ENCODE data around the gene AASDHPPT. TPM values are rescaled to one million over a fixed set of nuclear protein-coding genes. Genes with fewer than 3 reads are reported as not detected.

The AASDHPPT gene
- total and polyA plus RNA-seq, 9 of the 15 experiments (the other 6 are each of a cell fraction or from before 2014, with no cell fraction given): 48.7 to 115 (median 69.0) TPM

- TF ChIP-seq CSDE1 (IDR thresholded peaks at IDR 0.05): no peak
- no peak for TF ChIP-seq CREBBP (IDR thresholded peaks at IDR 0.05; ENCODE audit: low read depth, low read length)
- TF ChIP-seq HMBOX1 (IDR thresholded peaks at IDR 0.05): no peak
- TF ChIP-seq CEBPG (CRISPR knock-in tag; IDR thresholded peaks at IDR 0.05): peak; percentile 77; the same call in 1 of the 2 replicates
- peak; percentile 62 to 81; a peak in 3 of 4 replicates for TF ChIP-seq CEBPG (tag; conservative IDR thresholded peaks at IDR 0.05 in 1 of 2, IDR thresholded peaks at IDR 0.05 in 1 of 2)
- TF ChIP-seq SP2 (IDR thresholded peaks at IDR 0.05; ENCODE audit: extremely low read depth, low read depth, low read length, poor library complexity, severe bottlenecking): peak; percentile 71
- TF ChIP-seq UBTF (IDR thresholded peaks at IDR 0.05; ENCODE audit: borderline replicate concordance in 1 of 2, low read depth in 2 of 2, low read length in 2 of 2): 0 out of 4 replicates have a peak, but pooled peaks of 1 of the 2 experiments have one; percentile 58
- no peak for TF ChIP-seq ZNF217 (CRISPR knock-in tag; IDR thresholded peaks at IDR 0.05)
- no peak for TF ChIP-seq ZNF583 (CRISPR knock-in tag; IDR thresholded peaks at IDR 0.05)
- peak in 1 of 2 experiments; percentile 63; a peak in 1 of 3 replicates for TF ChIP-seq CBX3 (IDR thresholded peaks at IDR 0.05; ENCODE audit: borderline replicate concordance in 1 of 2, low read length in 2 of 2)
- no peak for TF ChIP-seq NFATC3 (IDR thresholded peaks at IDR 0.05)
- TF ChIP-seq ATF3 (IDR thresholded peaks at IDR 0.05): peak; percentile 41
- TF ChIP-seq ATF3 (CRISPR knock-in tag; conservative IDR thresholded peaks at IDR 0.05): no peak
- no peak for TF ChIP-seq HSF4 (CRISPR knock-in tag; IDR thresholded peaks at IDR 0.05; ENCODE audit: borderline replicate concordance)
- peak; percentile 20; the same call in 1 of the 2 replicates for TF ChIP-seq FOXK1 (CRISPR knock-in tag; IDR thresholded peaks at IDR 0.05; ENCODE audit: borderline replicate concordance)
- TF ChIP-seq HLTF (IDR thresholded peaks at IDR 0.05): peak; percentile 83; the same call in 1 of the 2 replicates
- peak; percentile 72 for TF ChIP-seq SMARCA4 (IDR thresholded peaks at IDR 0.05)
- no peak for TF ChIP-seq HNRNPUL1 (IDR thresholded peaks at IDR 0.05; ENCODE audit: low read length)
- TF ChIP-seq ATF1 (CRISPR knock-in tag; IDR thresholded peaks at IDR 0.05): no peak
- peak; percentile 78 for TF ChIP-seq ATF1 (tag; IDR thresholded peaks at IDR 0.05)
- TF ChIP-seq ZZZ3 (IDR thresholded peaks at IDR 0.05): no peak
These were observed 398 bp upstream of the AASDHPPT start, which contains the start of gene KBTBD3 (continued) for GRCh38 chr11:106076919-106077608.

Measured in K562 (cell line).